ENCODE measurements around the gene MCEMP1.

Gene MCEMP1

DNA sequence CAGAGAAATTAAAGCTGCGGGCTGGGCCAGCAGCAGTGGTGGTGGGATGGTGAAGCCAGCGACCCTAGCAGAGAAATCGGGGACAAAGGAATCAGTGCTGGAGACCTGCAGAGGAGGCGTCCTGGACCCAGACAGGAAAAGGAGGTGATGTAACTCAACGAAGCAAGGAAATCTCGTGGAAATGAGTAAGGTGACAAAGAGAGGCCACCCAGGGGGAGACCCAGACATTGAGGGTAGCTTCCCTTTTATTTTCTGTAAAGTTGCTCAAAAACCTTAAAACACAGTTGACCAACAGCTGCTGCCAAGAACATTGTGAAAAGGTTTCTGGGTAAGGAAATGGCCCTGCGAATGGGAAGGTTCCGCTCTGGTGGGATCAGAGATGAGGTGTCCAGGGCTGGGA is 21.3 kb upstream of the MCEMP1 start:
- no peak overlapping the region for H3K27ac Mint-ChIP-seq
- ATAC-seq = no peak
- H3K27me3 Mint-ChIP-seq = no peaks in the 10 kb centered on the region
- no peaks in the 10 kb centered on the region for H3K9me3 Mint-ChIP-seq
- no peak overlapping the region for H3K4me3 Mint-ChIP-seq
- no peaks in the 10 kb centered on the region for H3K36me3 Mint-ChIP-seq
- peaks cover 26% of the 10 kb centered on the region for H3K4me1 Mint-ChIP-seq

- Mint-ChIP-seq H3K36me3 (no peaks in the 10 kb centered on the region), H3K9me3 (no peaks in the 10 kb centered on the region), H3K4me1 (peaks cover 23% of the 10 kb centered on the region), H3K27me3 (no peaks in the 10 kb centered on the region), H3K4me3 (no peak overlapping the region), H3K27ac (peak overlapping the region; percentile 75)
- ATAC-seq = peak; percentile 24
Measured at GRCh38 chr19:7657131-7657751, 19.6 kb upstream of the MCEMP1 start.

DNA sequence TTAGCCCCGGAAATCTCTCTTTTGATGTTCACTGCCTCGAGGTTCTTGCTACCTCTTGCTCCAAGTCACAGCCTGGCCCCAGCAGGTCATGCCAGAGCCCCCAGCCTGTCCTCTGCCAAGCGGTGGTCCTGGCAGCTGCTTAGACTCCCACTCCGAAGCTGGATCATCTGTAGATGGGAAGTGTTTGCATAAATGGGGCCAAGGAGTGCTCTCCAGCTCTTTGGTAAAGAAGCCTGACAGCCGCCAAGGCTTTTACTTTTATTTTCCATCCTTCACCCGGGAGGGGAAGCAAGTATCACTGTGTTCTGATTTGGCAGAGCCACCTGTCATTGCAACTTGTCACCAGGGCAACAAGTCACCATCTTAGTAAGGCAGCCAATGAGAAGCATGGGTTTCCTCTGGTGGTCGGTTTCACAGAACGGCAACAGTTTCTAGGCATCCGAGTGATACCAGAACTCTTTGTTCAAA is 18.6 kb upstream of the MCEMP1 start:
- H3K27ac Mint-ChIP-seq = peak overlapping the region; percentile 75
- ATAC-seq = peak; percentile 98
- no peaks in the 10 kb centered on the region for H3K27me3 Mint-ChIP-seq
- H3K9me3 Mint-ChIP-seq = no peaks in the 10 kb centered on the region
- no peaks in the 10 kb centered on the region for H3K36me3 Mint-ChIP-seq
- peak overlapping the region; percentile 78 for H3K4me3 Mint-ChIP-seq
- H3K4me1 Mint-ChIP-seq = peaks cover 13% of the 10 kb centered on the region

GRCh38 chr19:7661744-7662538 is 14.9 kb upstream of the MCEMP1 start:
- H3K27me3 Mint-ChIP-seq = peaks cover 7% of the 10 kb centered on the region
- peaks cover 13% of the 10 kb centered on the region for H3K4me1 Mint-ChIP-seq
- no peak overlapping the region for H3K4me3 Mint-ChIP-seq
- H3K36me3 Mint-ChIP-seq = no peaks in the 10 kb centered on the region
- ATAC-seq = no peak
- H3K27ac Mint-ChIP-seq = no peak overlapping the region
- H3K9me3 Mint-ChIP-seq = no peaks in the 10 kb centered on the region

DNA sequence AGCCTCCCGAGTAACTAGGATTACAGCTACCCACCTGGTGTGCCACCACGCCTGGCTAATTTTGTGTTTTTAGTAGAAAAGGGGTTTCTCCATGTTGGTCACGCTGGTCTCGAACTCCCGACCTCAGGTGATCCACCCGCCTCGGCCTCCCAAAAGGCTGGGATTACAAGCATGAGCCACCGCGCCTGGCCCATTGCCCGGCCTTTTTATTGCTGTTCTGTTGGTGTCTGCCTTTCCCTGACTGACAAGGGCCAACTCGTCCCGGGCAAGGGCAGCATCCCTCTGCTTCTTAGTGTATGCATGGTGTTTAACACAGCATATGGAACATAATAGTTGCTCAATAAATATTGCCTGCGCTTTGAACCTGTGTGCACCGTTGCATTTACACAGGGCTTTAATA is 14.2 kb upstream of the MCEMP1 start:
- no peak overlapping the region for H3K4me3 Mint-ChIP-seq
- H3K27ac Mint-ChIP-seq = no peak overlapping the region
- H3K4me1 Mint-ChIP-seq = peaks cover 7% of the 10 kb centered on the region
- no peak for ATAC-seq
- peaks cover 11% of the 10 kb centered on the region for H3K27me3 Mint-ChIP-seq
- H3K36me3 Mint-ChIP-seq = no peaks in the 10 kb centered on the region
- H3K9me3 Mint-ChIP-seq = no peaks in the 10 kb centered on the region

- H3K36me3 Mint-ChIP-seq = no peaks in the 10 kb centered on the region
Measured at GRCh38 chr19:7663706-7664105, 13.2 kb upstream of the MCEMP1 start.

DNA sequence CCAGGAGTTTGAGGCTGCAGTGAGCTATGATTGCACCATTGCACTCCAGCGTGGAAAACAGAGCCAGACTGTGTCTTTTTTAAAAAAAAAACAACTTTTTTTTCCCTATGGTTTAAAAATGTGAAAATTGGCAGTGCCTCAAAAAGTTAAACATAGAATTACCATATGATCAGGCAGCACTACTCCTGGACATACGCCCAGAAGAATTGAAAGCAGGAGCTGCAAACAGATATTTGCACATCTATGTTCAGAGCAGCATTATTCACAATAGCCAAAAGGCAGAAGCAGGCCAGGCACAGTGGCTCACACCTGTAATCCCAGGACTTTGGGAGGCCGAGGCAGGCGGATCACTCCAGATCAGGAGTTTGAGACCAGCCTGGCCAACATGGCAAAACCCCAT is 11.8 kb upstream of the MCEMP1 start:
- ATAC-seq = no peak
- Mint-ChIP-seq H3K4me1 (peaks cover 2% of the 10 kb centered on the region), H3K9me3 (no peaks in the 10 kb centered on the region)

More at GRCh38 chr19:7663706-7664105, 13.2 kb upstream of the MCEMP1 start:
- Mint-ChIP-seq H3K4me3 (no peak overlapping the region), H3K4me1 (no peaks in the 10 kb centered on the region), H3K27ac (no peak overlapping the region), H3K27me3 (peaks cover 20% of the 10 kb centered on the region), H3K9me3 (no peaks in the 10 kb centered on the region)
- ATAC-seq = no peak

GRCh38 chr19:7668842-7669241 is 8.0 kb upstream of the MCEMP1 start, which contains the start of gene RETN:
Gene RETN (plus strand): TSS chr19:7669049. CDS start chr19:7669327, 278 bp downstream.
- Mint-ChIP-seq H3K4me3 (peak within 1 kb of the TSS; percentile 30), H3K27ac (no peak within 1 kb of the TSS), H3K27me3 (peaks cover 69% of the 10 kb centered on the region), H3K9me3 (no peaks in the 10 kb centered on the region), H3K4me1 (peaks cover 15% of the 10 kb centered on the region), H3K36me3 (no peaks in the 10 kb centered on the region)
- ATAC-seq = no peak

More for the DNA sequence above, 11.8 kb upstream of the MCEMP1 start:
- H3K4me3 Mint-ChIP-seq = no peak overlapping the region
- H3K27ac Mint-ChIP-seq = no peak overlapping the region
- peaks cover 34% of the 10 kb centered on the region for H3K27me3 Mint-ChIP-seq
- H3K36me3 Mint-ChIP-seq = no peaks in the 10 kb centered on the region

DNA sequence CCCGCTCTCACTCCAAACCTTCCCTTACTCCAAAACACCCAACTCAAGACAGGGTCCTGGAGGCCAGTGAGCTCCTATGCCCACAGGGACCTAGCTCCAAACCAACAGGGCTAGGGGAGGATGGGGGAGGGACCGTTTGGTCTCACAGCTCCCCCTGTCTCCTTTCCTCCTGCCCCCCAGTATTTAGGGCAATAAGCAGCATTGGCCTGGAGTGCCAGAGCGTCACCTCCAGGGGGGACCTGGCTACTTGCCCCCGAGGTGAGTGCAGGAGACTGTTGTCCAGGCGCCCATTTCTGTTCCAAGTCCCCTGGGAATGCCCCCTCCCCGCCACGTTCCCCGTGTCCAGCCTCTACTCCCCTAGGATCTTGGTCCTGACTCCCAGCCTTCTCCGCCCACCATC is 7.2 kb upstream of the MCEMP1 start:
- Mint-ChIP-seq H3K27me3 (peaks cover 77% of the 10 kb centered on the region), H3K27ac (no peak overlapping the region), H3K4me3 (no peak overlapping the region), H3K4me1 (peaks cover 20% of the 10 kb centered on the region), H3K36me3 (no peaks in the 10 kb centered on the region), H3K9me3 (peaks cover 3% of the 10 kb centered on the region)
- ATAC-seq = no peak

DNA sequence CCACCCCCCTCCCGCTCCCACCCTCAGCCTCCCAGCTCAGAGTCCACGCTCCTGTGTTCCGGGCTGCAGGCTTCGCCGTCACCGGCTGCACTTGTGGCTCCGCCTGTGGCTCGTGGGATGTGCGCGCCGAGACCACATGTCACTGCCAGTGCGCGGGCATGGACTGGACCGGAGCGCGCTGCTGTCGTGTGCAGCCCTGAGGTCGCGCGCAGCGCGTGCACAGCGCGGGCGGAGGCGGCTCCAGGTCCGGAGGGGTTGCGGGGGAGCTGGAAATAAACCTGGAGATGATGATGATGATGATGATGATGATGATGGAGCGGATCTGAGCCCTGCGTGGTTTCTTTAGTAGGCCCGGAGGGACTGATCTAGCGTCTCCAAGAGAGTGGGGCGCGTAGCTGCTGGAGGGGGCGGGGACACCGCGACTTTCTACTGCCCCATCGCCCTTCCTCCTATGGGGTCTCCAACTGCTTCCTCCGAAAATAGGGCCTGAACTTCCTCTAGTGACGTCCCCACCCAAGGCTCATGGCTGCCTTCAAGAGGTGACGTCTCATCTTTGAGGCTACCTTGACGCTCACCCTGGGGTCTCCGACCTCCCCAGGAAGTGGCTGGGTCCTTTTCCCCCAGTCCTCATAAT is 6.6 kb upstream of the MCEMP1 start:
- peak; percentile 39 for ATAC-seq
- H3K4me1 Mint-ChIP-seq = peaks cover 21% of the 10 kb centered on the region
- peaks cover 81% of the 10 kb centered on the region for H3K27me3 Mint-ChIP-seq
- peaks cover 3% of the 10 kb centered on the region for H3K9me3 Mint-ChIP-seq
- peak overlapping the region; percentile 64 for H3K4me3 Mint-ChIP-seq
- no peak overlapping the region for H3K27ac Mint-ChIP-seq
- H3K36me3 Mint-ChIP-seq = no peaks in the 10 kb centered on the region

DNA sequence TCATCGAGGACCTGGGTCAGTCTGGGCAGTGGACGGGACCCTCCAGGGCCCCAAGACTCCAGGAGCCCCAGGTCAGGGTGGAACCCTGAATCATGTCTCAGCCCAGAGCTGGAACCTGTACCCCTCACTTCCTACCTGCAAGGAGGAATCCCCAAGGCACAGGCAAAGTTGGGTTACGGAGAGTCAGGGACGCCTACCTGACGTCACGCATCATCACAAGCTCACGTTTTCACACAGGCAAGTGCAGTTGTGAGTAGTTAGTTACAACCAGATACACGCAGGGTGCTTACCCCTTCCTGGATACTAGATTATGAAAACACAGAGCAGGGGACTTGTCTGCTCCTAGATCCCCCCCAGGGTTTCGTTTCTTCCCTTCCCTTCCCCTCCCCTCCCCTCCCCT is 6.1 kb upstream of the MCEMP1 start:
- Mint-ChIP-seq H3K4me3 (peak overlapping the region; percentile 64), H3K9me3 (peaks cover 3% of the 10 kb centered on the region), H3K36me3 (no peaks in the 10 kb centered on the region), H3K27ac (no peak overlapping the region), H3K27me3 (peaks cover 84% of the 10 kb centered on the region), H3K4me1 (peaks cover 24% of the 10 kb centered on the region)
- no peak for ATAC-seq

- H3K27me3 Mint-ChIP-seq = peaks cover 90% of the 10 kb centered on the region
- H3K27ac Mint-ChIP-seq = no peak overlapping the region
- peaks cover 3% of the 10 kb centered on the region for H3K9me3 Mint-ChIP-seq
- ATAC-seq = no peak
- H3K36me3 Mint-ChIP-seq = no peaks in the 10 kb centered on the region
- H3K4me3 Mint-ChIP-seq = no peak overlapping the region
- H3K4me1 Mint-ChIP-seq = peaks cover 42% of the 10 kb centered on the region
Measured at GRCh38 chr19:7672522-7672921, 4.4 kb upstream of the MCEMP1 start.

- peaks cover 57% of the 10 kb centered on the region for H3K4me1 Mint-ChIP-seq
- peaks cover 87% of the 10 kb centered on the region for H3K27me3 Mint-ChIP-seq
- H3K9me3 Mint-ChIP-seq = peaks cover 3% of the 10 kb centered on the region
- H3K36me3 Mint-ChIP-seq = no peaks in the 10 kb centered on the region
- ATAC-seq = no peak
- no peak overlapping the region for H3K27ac Mint-ChIP-seq
- no peak overlapping the region for H3K4me3 Mint-ChIP-seq
Measured at GRCh38 chr19:7674010-7675005, 2.6 kb upstream of the MCEMP1 start.

GRCh38 chr19:7676376-7676775 is 514 bp upstream of the MCEMP1 start:
- Mint-ChIP-seq H3K27ac (peak overlapping the region; percentile 98), H3K9me3 (peaks cover 3% of the 10 kb centered on the region), H3K4me3 (peak overlapping the region; percentile 32), H3K4me1 (peaks cover 57% of the 10 kb centered on the region), H3K36me3 (no peaks in the 10 kb centered on the region), H3K27me3 (peaks cover 66% of the 10 kb centered on the region)
- no peak for ATAC-seq

Data from stimulated activated memory B cell treated with anti-CD40 and anti-IgM and Interleukin-4, amounts not matched to agents 10 μg/mL and 1 μg/mL and 100 μg/mL, for 72 hours (primary cell).